ENCODE measurements around the gene AKAP11. TPM values are rescaled to one million over a fixed set of nuclear protein-coding genes. Genes with fewer than 3 reads are reported as not detected.

The AKAP11 gene
- polyA plus RNA-seq, 1 donor (not counting 4 experiments of a cell fraction or from before 2014, with no cell fraction given), result 17.4 TPM

DNA sequence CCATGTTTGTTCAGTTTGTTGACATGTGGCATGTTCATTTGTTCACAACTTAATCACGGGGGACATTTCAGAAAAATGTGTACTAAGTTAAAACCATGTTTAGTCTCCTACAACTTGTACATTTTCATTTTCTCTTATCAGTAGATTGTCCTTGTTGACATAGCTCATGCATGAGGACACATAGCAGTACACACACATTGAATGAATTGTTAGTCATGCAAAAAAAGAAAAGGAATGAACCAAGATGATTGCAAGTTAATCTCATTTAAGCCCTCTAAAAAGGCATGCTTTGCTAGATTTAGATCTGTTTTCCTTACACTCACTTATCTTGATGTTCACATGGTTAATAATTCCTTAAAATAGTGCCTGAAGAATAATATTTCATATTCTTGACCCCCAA, 38.2 kb upstream of the AKAP11 start:
- dilution Hi-C loops (cut with MboI; ENCODE audit: extremely low pct_ligation_motif_present, low sequenced_read_pairs), result no loop called here
- Histone ChIP-seq H2AFZ (ENCODE audit: control insufficient read depth, low read length) (no peak overlapping the region), H3K9me3 (ENCODE audit: control insufficient read depth, low read depth, low read length) (no peaks in the 10 kb centered on the region), H3K4me1 (ENCODE audit: control insufficient read depth, extremely low read depth, insufficient read depth, low read length) (no peaks in the 10 kb centered on the region), H3K27me3 (ENCODE audit: control insufficient read depth, extremely low read depth, insufficient read depth, low read length) (no peaks in the 10 kb centered on the region), H3K4me3 (ENCODE audit: control insufficient read depth in 2 of 3, extremely low read depth in 1 of 3, insufficient read depth in 2 of 3, low read depth in 1 of 3, low read length in 3 of 3) (no peak overlapping the region), H3K36me3 (ENCODE audit: control insufficient read depth in 2 of 2, extremely low read depth in 1 of 2, insufficient read depth in 2 of 2, low read length in 2 of 2) (peaks cover 5 to 9% of the 10 kb centered on the region in 2 experiments), H4K20me1 (ENCODE audit: control insufficient read depth, extremely low read depth, insufficient read depth, low read length) (no peaks in the 10 kb centered on the region), H3K27ac (ENCODE audit: control insufficient read depth, insufficient read depth, low read length) (no peak overlapping the region), H3K9me1 (ENCODE audit: control insufficient read depth, extremely low read depth, insufficient read depth, low read length) (no peaks in the 10 kb centered on the region), H3K4me2 (ENCODE audit: control insufficient read depth, extremely low read depth, insufficient read depth, low read depth, low read length) (no peak overlapping the region), H3K79me2 (ENCODE audit: control insufficient read depth, insufficient read depth, low read length) (no peaks in the 10 kb centered on the region), H3K9ac (ENCODE audit: control insufficient read depth, extremely low read depth, insufficient read depth, low read length) (no peak overlapping the region)
- TF ChIP-seq, protein P1, sequence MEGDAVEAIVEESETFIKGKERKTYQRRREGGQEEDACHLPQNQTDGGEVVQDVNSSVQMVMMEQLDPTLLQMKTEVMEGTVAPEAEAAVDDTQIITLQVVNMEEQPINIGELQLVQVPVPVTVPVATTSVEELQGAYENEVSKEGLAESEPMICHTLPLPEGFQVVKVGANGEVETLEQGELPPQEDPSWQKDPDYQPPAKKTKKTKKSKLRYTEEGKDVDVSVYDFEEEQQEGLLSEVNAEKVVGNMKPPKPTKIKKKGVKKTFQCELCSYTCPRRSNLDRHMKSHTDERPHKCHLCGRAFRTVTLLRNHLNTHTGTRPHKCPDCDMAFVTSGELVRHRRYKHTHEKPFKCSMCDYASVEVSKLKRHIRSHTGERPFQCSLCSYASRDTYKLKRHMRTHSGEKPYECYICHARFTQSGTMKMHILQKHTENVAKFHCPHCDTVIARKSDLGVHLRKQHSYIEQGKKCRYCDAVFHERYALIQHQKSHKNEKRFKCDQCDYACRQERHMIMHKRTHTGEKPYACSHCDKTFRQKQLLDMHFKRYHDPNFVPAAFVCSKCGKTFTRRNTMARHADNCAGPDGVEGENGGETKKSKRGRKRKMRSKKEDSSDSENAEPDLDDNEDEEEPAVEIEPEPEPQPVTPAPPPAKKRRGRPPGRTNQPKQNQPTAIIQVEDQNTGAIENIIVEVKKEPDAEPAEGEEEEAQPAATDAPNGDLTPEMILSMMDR (optimal IDR thresholded peaks at IDR 0.05 in 1 of 3, IDR thresholded peaks at IDR 0.05 in 1 of 3, conservative IDR thresholded peaks at IDR 0.05 in 1 of 3; ENCODE audit: extremely low read depth in 1 of 3, insufficient read depth in 2 of 3, low read length in 3 of 3), result no peak
- DNase-seq (ENCODE audit: low read depth, low spot score) (no peak), FAIRE-seq (no peak)

GRCh38 chr13:42239161-42239560, 32.8 kb upstream of the AKAP11 start:
- H3K9me1 ChIP-seq (ENCODE audit: control insufficient read depth, extremely low read depth, insufficient read depth, low read length), result no peaks in the 10 kb centered on the region
- H3K4me2 ChIP-seq (ENCODE audit: control insufficient read depth, extremely low read depth, insufficient read depth, low read depth, low read length), result no peak overlapping the region
- FAIRE-seq, result no peak
- no peaks in the 10 kb centered on the region for H3K79me2 ChIP-seq (ENCODE audit: control insufficient read depth, insufficient read depth, low read length)
- H3K27me3 ChIP-seq (ENCODE audit: control insufficient read depth, extremely low read depth, insufficient read depth, low read length), result no peaks in the 10 kb centered on the region
- dilution Hi-C loops (cut with MboI; ENCODE audit: extremely low pct_ligation_motif_present, low sequenced_read_pairs), result no loop called here
- no peak overlapping the region for H3K4me3 ChIP-seq (ENCODE audit: control insufficient read depth in 2 of 3, extremely low read depth in 1 of 3, insufficient read depth in 2 of 3, low read depth in 1 of 3, low read length in 3 of 3)
- no peak for TF ChIP-seq EZH2 (IDR thresholded peaks at IDR 0.05; ENCODE audit: low read length)
- TF ChIP-seq, protein P1 (optimal IDR thresholded peaks at IDR 0.05 in 1 of 3, IDR thresholded peaks at IDR 0.05 in 1 of 3, conservative IDR thresholded peaks at IDR 0.05 in 1 of 3; ENCODE audit: extremely low read depth in 1 of 3, insufficient read depth in 2 of 3, low read length in 3 of 3), result no peak
- no peak overlapping the region for H3K9ac ChIP-seq (ENCODE audit: control insufficient read depth, extremely low read depth, insufficient read depth, low read length)
- no peak overlapping the region for H3K27ac ChIP-seq (ENCODE audit: control insufficient read depth, insufficient read depth, low read length)
- no peaks in the 10 kb centered on the region for H3K9me3 ChIP-seq (ENCODE audit: control insufficient read depth, low read depth, low read length)
- H3K36me3 ChIP-seq (ENCODE audit: control insufficient read depth in 2 of 2, extremely low read depth in 1 of 2, insufficient read depth in 2 of 2, low read length in 2 of 2), result no peaks in the 10 kb centered on the region
- H2AFZ ChIP-seq (ENCODE audit: control insufficient read depth, low read length), result no peak overlapping the region
- H3K4me1 ChIP-seq (ENCODE audit: control insufficient read depth, extremely low read depth, insufficient read depth, low read length), result no peaks in the 10 kb centered on the region
- DNase-seq (ENCODE audit: low read depth, low spot score), result no peak
- H4K20me1 ChIP-seq (ENCODE audit: control insufficient read depth, extremely low read depth, insufficient read depth, low read length), result no peaks in the 10 kb centered on the region
